Hematopoietic multipotent progenitor cell treated with erythropoietin and hydrocortisone succinate and interleukin-3 and kit ligand, for 15 days (in vitro differentiated cells): ENCODE data around the gene CCDC149.

Experiments
- DNase-seq: peaks from one replicate; pipeline ENCODE4 v3.0.0-alpha.2; 2015; ENCODE audit warnings: low spot score

Gene CCDC149

DNA sequence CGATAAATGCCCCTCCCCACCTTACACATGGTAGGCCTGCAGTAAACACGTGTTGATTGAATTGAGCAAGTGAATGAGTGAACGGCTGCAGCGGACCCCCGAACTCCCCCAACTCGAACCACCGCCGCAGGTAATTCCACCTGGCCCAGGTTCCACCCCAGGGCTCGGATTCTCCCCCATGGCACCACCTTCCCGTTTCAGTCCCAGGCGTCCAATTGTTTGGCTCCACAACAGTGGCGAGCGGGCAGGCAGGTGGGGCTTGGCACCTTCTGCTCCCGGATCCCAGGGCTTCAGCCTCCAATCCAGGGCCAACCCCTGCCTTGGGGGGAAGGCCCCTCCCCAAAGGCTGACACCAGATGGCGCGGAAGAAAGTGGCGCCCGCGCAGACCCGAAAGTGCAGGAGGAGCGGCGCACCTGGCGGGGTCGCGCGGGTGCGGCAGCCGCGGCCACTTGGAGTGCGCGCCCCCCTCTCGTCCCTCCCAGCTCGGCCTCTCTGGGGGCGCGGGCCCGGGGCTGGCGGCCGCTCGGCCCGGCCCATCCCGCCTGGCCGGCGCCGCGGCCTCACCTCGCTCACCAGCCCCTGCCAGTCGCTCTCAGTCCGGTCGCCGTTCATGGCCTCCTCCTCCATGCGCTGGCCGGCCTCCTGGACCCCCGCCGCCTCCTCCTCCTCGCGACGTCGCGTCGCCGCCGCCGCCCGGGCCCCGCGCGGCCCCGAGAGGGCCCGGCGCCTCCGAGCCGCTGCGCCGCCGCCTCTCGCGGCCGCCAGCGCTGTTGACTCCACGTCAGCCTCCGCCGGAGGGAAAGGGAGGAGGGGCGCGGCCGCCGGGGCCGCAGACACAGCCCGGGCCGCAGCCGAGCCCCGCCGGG is at the start of gene CCDC149:
CCDC149 (minus strand) TSS at position 791 of the 867 bp plus-strand sequence; CDS start at position 613, 178 bp downstream.
- no peak for DNase-seq

DNA sequence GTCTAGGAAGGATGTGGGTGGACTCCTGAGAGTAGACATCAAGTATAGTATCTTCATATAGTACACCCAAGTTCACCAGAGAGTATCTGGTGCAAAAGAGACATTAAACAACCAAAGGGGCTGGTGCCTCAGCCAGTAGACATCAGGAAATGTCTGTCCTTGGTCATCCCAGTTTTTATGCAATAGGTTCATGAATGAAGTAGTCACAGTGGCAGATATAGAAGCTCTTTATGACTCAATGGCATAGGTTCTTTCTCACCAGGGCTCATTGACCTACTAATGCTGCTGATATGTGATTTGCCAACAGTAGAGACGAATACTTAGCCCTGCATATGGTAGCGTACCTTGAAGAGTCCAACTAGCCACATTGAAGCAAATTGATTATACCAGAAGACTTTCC is 45.0 kb upstream of the CCDC149 start:
- DNase-seq = no peak

DNA sequence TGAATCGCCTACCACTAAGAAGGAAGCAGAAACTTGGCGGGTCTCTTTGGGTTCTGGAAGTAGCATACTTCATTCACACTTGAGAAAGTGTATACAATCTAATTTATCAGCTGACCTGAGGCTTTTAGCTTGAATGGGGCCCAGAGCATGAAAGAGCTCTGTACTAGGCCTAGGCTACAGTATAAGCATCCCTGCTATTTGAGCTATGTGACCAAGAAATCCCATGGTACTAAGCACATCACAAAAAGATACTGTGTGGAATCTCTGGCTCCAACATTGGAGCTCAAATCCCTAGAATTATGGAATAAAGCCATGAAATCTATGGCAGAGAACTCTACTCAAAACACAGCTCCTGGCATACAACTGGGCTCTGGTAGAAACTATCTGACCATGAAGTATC is 43.9 kb upstream of the CCDC149 start:
- no peak for DNase-seq

DNA sequence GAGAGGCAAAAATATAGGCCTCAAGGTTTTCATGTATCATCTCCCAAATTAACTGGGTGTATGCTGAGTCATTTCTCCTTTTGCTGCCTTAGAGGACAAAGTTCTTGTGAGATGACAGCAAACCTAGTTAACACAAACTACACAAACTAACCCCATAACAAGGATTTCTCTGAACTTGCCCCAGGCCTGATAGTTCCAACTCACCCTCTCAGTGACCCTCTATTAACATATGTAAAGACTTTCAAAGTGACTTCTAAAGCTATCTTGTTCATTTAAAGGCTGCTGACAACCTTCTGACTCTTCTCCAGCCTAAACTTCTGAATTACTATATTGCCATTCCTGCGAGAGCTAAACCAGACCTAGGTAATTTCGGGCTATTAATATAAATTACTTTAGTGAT is 43.2 kb upstream of the CCDC149 start:
- DNase-seq = no peak

DNA sequence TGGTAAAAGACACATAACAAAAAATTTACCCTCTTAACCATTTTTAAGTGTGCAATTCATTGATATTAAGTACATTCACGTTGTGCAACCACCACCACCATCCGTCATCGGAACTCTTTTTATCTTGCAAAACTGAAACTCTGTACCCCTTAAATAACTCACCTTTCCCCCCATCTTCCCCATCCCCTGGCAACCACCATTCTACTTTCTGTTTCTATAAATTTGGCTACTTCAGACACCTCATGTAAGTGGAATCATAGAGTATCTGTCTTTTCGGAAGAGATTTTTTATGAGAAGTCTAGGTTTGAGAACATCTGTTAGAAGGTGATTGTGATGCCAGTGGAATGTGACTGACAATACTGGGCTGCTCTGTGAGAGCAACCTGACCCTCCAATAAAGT is 39.8 kb upstream of the CCDC149 start:
- DNase-seq = no peak

GRCh38 chr4:24949970-24950369 is 37.1 kb upstream of the CCDC149 start:
- DNase-seq = no peak

DNA sequence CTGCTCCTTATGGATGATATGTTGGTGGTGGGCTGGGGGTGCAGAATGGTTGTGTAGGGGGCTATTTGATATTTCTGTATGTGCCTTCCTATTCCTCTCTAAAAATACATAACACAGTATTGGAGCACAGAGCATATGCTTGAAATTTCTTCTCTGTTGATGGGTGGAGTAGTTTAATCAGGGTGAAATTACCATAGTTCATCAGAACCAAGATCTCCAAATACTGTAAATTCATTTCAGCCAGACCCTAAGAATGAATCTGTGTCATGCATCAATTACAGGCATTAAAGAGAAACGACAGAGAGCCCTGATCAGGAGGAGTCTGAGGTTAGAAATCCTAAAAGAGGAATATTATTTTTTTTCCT is 25.1 kb upstream of the CCDC149 start:
- no peak for DNase-seq

DNA sequence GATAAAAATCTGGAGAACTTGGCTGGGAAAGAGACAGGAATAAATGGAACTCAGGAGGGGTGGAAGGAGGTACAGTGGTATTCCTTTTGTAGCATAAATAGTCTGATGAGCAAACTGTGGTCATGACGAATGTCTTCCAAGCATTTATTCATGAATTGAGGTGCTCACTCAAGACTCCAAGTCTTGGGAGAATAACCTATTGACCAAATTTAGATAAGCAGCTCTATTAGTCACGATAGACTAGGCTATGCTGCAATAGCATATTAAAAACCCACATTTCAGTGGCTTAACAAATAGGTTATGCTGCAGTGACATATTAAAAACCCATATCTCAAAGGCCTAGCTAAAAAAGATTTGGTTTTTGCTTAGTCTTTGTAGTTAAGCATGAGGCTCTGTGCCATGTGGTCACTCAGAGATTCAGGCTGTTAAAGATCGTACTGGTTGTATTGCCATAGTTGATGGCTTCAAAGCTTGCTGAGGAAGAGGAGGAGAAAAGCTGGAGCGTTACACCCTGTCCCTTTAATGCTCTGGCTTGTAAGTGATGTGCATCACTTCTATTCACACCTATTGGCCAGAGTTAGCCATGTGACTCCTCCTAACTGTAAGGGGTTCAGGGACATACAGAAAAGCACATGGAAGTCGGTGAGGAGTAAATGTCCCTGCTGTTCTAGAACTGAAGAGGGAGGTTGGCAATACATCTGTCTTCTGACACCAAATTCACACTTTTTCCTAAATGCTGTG is 24.5 kb upstream of the CCDC149 start:
- DNase-seq = no peak

GRCh38 chr4:24935856-24936255 is 23.0 kb upstream of the CCDC149 start:
- no peak for DNase-seq

DNA sequence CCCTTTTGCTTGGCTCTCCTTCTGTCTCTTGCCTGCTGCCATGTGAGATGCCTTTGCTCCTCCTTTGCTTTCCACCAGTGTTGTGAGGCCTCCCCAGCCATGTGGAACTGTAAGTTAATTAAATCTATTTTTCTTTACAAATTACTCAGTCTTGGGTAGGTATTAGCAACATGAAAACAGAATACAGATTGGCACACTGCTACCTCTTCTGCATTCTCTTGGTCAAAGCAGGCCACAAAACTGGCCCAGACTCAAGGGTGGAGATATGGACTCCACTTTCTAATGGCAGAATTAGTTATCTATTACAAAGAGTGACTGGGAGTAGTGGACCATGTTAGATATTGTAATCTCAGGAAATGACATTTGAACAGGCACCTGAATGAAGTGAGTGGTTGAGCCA is 21.5 kb upstream of the CCDC149 start:
- DNase-seq = no peak

- DNase-seq = no peak
Observed at GRCh38 chr4:24933684-24934275, 20.9 kb upstream of the CCDC149 start.

GRCh38 chr4:24932515-24933225 is 19.8 kb upstream of the CCDC149 start:
- DNase-seq = no peak

DNA sequence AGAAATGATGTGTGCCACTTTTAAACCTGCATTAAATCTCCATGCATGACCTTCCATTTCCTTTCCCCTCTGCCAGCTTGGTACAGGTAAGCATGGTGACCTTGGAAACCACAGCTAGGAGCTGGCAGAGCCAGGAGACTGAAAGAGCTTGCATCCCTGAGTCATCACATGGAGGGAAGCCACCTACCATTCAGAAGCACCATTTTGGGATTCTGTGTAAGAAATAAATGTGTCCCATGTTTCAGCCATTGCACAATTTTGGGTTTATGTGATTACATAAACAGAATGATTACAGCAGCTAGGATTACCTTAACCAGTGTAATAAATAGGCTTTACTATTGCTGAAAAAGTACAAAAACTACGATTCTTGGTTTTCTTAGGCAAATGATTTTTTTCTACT is 17.3 kb upstream of the CCDC149 start:
- DNase-seq = no peak

DNA sequence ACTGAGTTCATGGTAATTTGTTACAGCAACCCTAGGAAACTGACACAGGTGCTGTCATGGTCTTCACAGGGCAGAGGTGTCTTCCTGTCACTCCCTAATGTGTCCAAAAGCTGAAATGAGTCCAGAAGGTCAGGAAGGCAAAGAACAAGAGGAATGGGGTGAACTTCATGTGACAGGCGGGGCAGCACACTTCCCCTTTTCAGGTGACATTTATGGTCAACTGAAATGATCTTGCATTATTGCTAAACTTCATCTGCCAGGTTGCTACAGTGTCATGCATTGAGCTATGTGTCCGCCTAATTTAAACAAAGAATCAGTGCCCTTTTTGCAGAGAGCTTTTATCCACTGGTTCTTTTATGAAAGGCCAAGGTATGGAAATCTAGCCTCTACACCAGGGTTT is 15.9 kb upstream of the CCDC149 start:
- no peak for DNase-seq

- DNase-seq = no peak
Observed at GRCh38 chr4:24927049-24927448, 14.2 kb upstream of the CCDC149 start.

DNA sequence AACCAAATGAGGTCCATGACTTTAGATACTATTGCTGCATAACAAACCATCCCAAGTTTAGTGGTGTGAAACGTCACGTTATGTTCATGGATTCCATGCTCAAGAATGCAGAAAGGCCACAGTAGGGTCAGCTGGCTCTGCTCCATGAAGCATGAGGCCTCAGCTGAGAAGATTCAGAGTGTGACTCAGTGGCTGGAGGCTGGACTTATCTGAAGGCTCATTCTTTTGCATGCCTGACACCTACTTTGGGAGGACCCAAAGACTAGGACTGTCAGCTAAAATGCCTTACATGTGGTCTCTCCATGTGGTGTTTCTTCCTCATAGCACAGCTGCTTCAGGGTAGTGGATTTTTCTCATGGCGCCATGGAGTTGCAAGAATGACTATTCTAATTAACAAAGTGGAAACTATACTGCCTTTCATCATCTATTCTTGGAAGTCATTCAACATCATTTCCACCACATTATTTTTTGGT is 11.5 kb upstream of the CCDC149 start:
- no peak for DNase-seq

DNA sequence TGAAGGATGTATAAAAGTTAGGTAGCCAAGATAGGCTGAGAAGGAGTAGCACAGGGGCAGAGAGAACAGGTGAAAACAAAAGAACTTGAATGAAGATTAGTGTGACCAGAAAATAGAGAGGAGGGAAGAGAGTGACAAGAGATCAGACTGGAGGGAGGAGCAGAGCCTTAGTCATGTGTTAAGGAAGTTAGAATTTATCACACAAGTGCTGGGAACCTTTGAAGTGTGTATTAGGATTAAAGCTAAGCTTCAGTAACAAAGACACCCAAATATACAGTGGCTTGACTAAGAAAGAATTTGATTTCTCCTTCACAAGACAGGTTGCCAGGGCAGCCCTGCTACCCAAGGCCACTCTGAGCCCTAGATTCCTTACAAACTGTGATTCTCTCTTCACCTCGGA is 10.7 kb upstream of the CCDC149 start:
- no peak for DNase-seq

- no peak for DNase-seq
Observed at GRCh38 chr4:24923002-24923401, 10.2 kb upstream of the CCDC149 start.

DNA sequence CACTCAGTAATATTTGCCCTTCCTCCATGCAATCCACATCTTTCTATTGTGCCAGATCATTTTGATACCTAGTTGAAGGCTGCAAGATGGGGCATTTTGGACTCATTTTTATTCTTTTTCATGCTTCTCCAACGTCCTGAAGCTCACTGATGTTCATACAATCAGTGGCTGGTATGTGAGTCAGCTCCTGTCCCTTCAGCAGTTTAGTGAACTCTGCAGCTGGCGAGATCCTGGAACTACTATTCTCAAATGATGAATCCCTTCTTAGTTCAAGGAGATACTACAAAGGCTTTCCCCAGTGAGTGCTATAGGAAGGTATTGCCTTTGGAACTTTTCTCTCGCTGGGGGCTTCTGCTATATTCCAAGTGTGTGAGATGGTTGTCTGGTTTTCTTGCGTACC is 9.6 kb upstream of the CCDC149 start:
- no peak for DNase-seq

- DNase-seq = no peak
Observed at GRCh38 chr4:24921491-24921890, 8.6 kb upstream of the CCDC149 start.

DNA sequence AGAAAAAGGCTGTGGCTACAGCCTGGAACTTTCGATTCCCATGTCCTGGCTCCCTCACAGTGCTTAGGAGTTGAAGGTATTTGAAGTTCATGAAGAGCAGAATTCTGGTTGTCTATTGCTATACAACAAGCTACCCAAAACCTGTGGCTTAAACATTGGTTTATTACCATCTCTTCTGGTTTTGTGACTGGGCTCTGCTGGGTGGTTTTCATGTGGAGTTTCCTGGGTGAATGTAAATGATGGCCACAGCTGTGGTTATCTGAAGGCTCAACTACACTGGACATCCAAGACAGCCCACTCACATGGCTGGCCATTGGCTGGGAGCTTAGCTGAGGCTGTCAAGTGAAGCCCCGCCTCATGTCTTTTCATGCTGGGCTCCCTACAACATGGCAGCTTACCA is 7.2 kb upstream of the CCDC149 start:
- no peak for DNase-seq
